Panc1 (cell line): ENCODE measurements around the gene IGF1.

Source experiments
- POLR2AphosphoS5 ChIP-seq: IDR thresholded peaks from 2 replicates; pipeline ENCODE4 v1.6.1; 2012; ENCODE audit warnings: mild to moderate bottlenecking, low read depth, low read length, moderate library complexity
- SIN3A ChIP-seq: IDR thresholded peaks from 2 replicates; pipeline ENCODE4 v1.6.1; 2012; ENCODE audit warnings: low read depth, mild to moderate bottlenecking, low read length, moderate library complexity, borderline replicate concordance; ENCODE audit not compliant: insufficient read depth
- TCF7L2 ChIP-seq: IDR thresholded peaks from 2 replicates; pipeline ENCODE4 v1.6.1; 2011; ENCODE audit warnings: mild to moderate bottlenecking, low read depth, low read length, inconsistent platforms
- TF ChIP-seq, protein P1 (sequence below): fragments of 450-650 bp; IDR thresholded peaks from 2 replicates; pipeline ENCODE4 v1.5.1; 2017; ENCODE audit warnings: mild to moderate bottlenecking
- TF ChIP-seq, protein P2 (sequence below), 2 experiments: IDR thresholded peaks; 2 replicates each; pipeline ENCODE4 v1.6.1; 2011 to 2012; ENCODE audit warnings: low read depth in 2 of 2, control low read depth in 1 of 2, low read length in 1 of 2, mild to moderate bottlenecking in 1 of 2, moderate library complexity in 1 of 2; ENCODE audit not compliant: insufficient read depth in 1 of 2

DNA sequence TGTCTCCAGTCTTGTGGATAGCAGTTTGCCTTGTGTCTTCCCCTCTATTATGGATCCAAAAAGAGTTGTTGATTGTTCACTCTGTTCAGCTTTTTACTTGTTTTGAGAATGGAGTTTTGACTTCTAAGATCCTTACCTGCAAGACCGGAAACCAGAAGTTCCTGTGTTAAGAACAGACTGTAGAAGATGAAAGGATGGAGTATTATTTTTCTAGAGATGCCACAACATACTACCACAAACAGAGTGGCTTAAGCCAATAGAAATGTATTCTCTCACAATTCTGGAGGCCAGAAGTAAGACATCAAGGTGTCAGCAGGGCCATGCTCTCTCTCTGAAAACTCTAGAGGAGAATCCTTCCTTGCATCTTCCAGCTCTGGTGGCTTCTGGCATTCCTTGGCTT is 95.0 kb downstream of the IGF1 start:
- TF ChIP-seq, protein P1, sequence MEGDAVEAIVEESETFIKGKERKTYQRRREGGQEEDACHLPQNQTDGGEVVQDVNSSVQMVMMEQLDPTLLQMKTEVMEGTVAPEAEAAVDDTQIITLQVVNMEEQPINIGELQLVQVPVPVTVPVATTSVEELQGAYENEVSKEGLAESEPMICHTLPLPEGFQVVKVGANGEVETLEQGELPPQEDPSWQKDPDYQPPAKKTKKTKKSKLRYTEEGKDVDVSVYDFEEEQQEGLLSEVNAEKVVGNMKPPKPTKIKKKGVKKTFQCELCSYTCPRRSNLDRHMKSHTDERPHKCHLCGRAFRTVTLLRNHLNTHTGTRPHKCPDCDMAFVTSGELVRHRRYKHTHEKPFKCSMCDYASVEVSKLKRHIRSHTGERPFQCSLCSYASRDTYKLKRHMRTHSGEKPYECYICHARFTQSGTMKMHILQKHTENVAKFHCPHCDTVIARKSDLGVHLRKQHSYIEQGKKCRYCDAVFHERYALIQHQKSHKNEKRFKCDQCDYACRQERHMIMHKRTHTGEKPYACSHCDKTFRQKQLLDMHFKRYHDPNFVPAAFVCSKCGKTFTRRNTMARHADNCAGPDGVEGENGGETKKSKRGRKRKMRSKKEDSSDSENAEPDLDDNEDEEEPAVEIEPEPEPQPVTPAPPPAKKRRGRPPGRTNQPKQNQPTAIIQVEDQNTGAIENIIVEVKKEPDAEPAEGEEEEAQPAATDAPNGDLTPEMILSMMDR: no peak
- no peak for TF ChIP-seq POLR2AphosphoS5
- no peak for TF ChIP-seq SIN3A
- TF ChIP-seq TCF7L2: no peak
- TF ChIP-seq, protein P2, sequence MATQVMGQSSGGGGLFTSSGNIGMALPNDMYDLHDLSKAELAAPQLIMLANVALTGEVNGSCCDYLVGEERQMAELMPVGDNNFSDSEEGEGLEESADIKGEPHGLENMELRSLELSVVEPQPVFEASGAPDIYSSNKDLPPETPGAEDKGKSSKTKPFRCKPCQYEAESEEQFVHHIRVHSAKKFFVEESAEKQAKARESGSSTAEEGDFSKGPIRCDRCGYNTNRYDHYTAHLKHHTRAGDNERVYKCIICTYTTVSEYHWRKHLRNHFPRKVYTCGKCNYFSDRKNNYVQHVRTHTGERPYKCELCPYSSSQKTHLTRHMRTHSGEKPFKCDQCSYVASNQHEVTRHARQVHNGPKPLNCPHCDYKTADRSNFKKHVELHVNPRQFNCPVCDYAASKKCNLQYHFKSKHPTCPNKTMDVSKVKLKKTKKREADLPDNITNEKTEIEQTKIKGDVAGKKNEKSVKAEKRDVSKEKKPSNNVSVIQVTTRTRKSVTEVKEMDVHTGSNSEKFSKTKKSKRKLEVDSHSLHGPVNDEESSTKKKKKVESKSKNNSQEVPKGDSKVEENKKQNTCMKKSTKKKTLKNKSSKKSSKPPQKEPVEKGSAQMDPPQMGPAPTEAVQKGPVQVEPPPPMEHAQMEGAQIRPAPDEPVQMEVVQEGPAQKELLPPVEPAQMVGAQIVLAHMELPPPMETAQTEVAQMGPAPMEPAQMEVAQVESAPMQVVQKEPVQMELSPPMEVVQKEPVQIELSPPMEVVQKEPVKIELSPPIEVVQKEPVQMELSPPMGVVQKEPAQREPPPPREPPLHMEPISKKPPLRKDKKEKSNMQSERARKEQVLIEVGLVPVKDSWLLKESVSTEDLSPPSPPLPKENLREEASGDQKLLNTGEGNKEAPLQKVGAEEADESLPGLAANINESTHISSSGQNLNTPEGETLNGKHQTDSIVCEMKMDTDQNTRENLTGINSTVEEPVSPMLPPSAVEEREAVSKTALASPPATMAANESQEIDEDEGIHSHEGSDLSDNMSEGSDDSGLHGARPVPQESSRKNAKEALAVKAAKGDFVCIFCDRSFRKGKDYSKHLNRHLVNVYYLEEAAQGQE (IDR thresholded peaks at IDR 0.05; ENCODE audit: insufficient read depth in 1 of 2, low read depth in 2 of 2, low read length in 1 of 2): no peak
